IMR-90 (cell line): ENCODE data around the gene ZNF132. TPM values are rescaled to one million over a fixed set of nuclear protein-coding genes. Genes with fewer than 3 reads are reported as not detected.

Experiments used
- ATAC-seq: fragments of 200-7000 bp; cut with Tn5 transposase; 2 replicates; pipeline ENCODE4 v1.9.1; 2020; ENCODE audit warnings: low read depth, mild to moderate bottlenecking, moderate library complexity
- BruUV-seq: library from RNA; stranded (reverse); fragments of 400-500 nt; replicated peaks from 2 replicates; lab custom pipeline; 2021; lab: Mats Ljungman, UMichigan
- CTCF ChIA-PET: fragments of 300-600 bp; formaldehyde crosslinking; extraction: SDS; loops from one replicate; lab custom pipeline; 2021; ENCODE audit warnings: antibody characterized with exemption; lab: Yijun Ruan, JAX
- POLR2A ChIA-PET: fragments of 300-600 bp; sonication (Branson Sonifier 250); formaldehyde crosslinking; loops from one replicate; lab custom pipeline; 2022; ENCODE audit warnings: antibody characterized with exemption; ENCODE audit not compliant: unreplicated experiment; lab: Charles Lee
- DNase-seq: peaks from one replicate; pipeline ENCODE4 v3.0.0; 2013
- H2AFZ ChIP-seq: replicated peaks from 2 replicates; pipeline ENCODE3; 2013; ENCODE audit warnings: low read length, mild to moderate bottlenecking; ENCODE audit not compliant: poor library complexity
- H2AK5ac ChIP-seq: 2 replicates; pipeline ENCODE4 v1.6.1; 2013; ENCODE audit warnings: low read depth, low read length, inconsistent platforms
- H2AK9ac ChIP-seq: replicated peaks from 2 replicates; pipeline ENCODE3; 2013; ENCODE audit warnings: mild to moderate bottlenecking, low read depth, low read length, moderate library complexity; ENCODE audit not compliant: poor library complexity
- H2BK120ac ChIP-seq: 2 replicates; pipeline ENCODE4 v1.6.1; 2013; ENCODE audit warnings: low read depth, low read length, inconsistent platforms
- H2BK15ac ChIP-seq: 3 replicates; pipeline ENCODE4 v1.6.1; 2013; ENCODE audit warnings: low read depth, low read length, inconsistent platforms
- H2BK20ac ChIP-seq: 2 replicates; pipeline ENCODE4 v1.6.1; 2013; ENCODE audit warnings: low read depth, mild to moderate bottlenecking, inconsistent platforms, low read length, moderate library complexity
- H2BK5ac ChIP-seq: 2 replicates; pipeline ENCODE4 v1.6.1; 2013; ENCODE audit warnings: mild to moderate bottlenecking, low read depth, low read length, inconsistent platforms; ENCODE audit not compliant: poor library complexity, severe bottlenecking
- H3K14ac ChIP-seq: replicated peaks from 2 replicates; pipeline ENCODE4 v1.6.1; 2013; ENCODE audit warnings: low read depth, low read length, inconsistent platforms
- H3K18ac ChIP-seq: 2 replicates; pipeline ENCODE4 v1.6.1; 2013; ENCODE audit warnings: low read depth, low read length, control low read depth
- H3K23ac ChIP-seq: 2 replicates; pipeline ENCODE4 v1.6.1; 2013; ENCODE audit warnings: low read depth, low read length, inconsistent platforms
- H3K27ac ChIP-seq: 2 replicates; pipeline ENCODE4 v1.5.1; 2013; ENCODE audit warnings: mild to moderate bottlenecking, control low read depth, low read length; ENCODE audit not compliant: insufficient read depth
- H3K27me3 ChIP-seq: 2 replicates; pipeline ENCODE4 v1.6.1; 2013; ENCODE audit warnings: low read length; ENCODE audit not compliant: control insufficient read depth, insufficient read depth
- H3K36me3 ChIP-seq: 2 replicates; pipeline ENCODE4 v1.6.1; 2013; ENCODE audit warnings: low read length, mixed read lengths; ENCODE audit not compliant: control insufficient read depth, insufficient read depth
- H3K4ac ChIP-seq: 2 replicates; pipeline ENCODE4 v1.6.1; 2013; ENCODE audit warnings: low read depth, low read length, inconsistent platforms
- H3K4me1 ChIP-seq: 2 replicates; pipeline ENCODE4 v1.6.1; 2013; ENCODE audit warnings: low read length, mixed read lengths; ENCODE audit not compliant: control insufficient read depth, insufficient read depth
- H3K4me2 ChIP-seq: 2 replicates; pipeline ENCODE4 v1.6.1; 2013; ENCODE audit warnings: low read depth, mild to moderate bottlenecking, control low read depth, low read length, moderate library complexity
- H3K4me3 ChIP-seq: 2 replicates; pipeline ENCODE4 v1.5.1; 2013; ENCODE audit warnings: low read depth, mild to moderate bottlenecking, control low read depth, low read length, moderate library complexity; ENCODE audit not compliant: insufficient read depth
- H3K56ac ChIP-seq: 2 replicates; pipeline ENCODE4 v1.6.1; 2013; ENCODE audit warnings: low read length, inconsistent platforms; ENCODE audit not compliant: insufficient read depth; ENCODE audit errors: extremely low read depth
- H3K79me1 ChIP-seq, 2 experiments: 2 replicates each; pipeline ENCODE4 v1.6.1; 2013; ENCODE audit warnings: low read length in 2 of 2, inconsistent platforms in 1 of 2, low read depth in 1 of 2
- H3K9ac ChIP-seq: 2 replicates; pipeline ENCODE4 v1.6.1; 2013; ENCODE audit warnings: low read depth, low read length, control low read depth
- H3K9me1 ChIP-seq: 2 replicates; pipeline ENCODE4 v1.6.1; 2013; ENCODE audit warnings: low read length, inconsistent platforms; ENCODE audit not compliant: insufficient read depth
- H3K9me3 ChIP-seq: 2 replicates; pipeline ENCODE4 v1.6.1; 2013; ENCODE audit warnings: low read length; ENCODE audit not compliant: control insufficient read depth, insufficient read depth
- H4K20me1 ChIP-seq: 2 replicates; pipeline ENCODE4 v1.6.1; 2013; ENCODE audit warnings: low read length, inconsistent platforms; ENCODE audit not compliant: insufficient read depth
- H4K5ac ChIP-seq: 2 replicates; pipeline ENCODE4 v1.6.1; 2013; ENCODE audit warnings: mild to moderate bottlenecking, low read depth, low read length, control low read depth
- H4K8ac ChIP-seq, 2 experiments: 2 replicates each; pipeline ENCODE4 v1.6.1; 2013; ENCODE audit warnings: low read depth in 2 of 2, low read length in 2 of 2, control low read depth in 1 of 2, inconsistent platforms in 1 of 2
- H4K91ac ChIP-seq: 2 replicates; pipeline ENCODE4 v1.6.1; 2013; ENCODE audit warnings: low read depth, low read length, inconsistent platforms; ENCODE audit not compliant: insufficient read depth
- BHLHE40 ChIP-seq: fragments of 150-350 bp; IDR thresholded peaks from 2 replicates; pipeline ENCODE4 v1.6.1; 2016; ENCODE audit warnings: mild to moderate bottlenecking, low read depth, low read length
- CEBPB ChIP-seq: IDR thresholded peaks from 2 replicates; pipeline ENCODE4 v1.6.1; 2012; ENCODE audit warnings: low read depth, low read length, improper control_type of control experiment
- CHD1 ChIP-seq: IDR thresholded peaks from 2 replicates; pipeline ENCODE4 v1.6.1; 2012; ENCODE audit warnings: low read depth, low read length, improper control_type of control experiment
- FOS ChIP-seq: fragments of 150-350 bp; IDR thresholded peaks from 2 replicates; pipeline ENCODE4 v1.6.1; 2016; ENCODE audit warnings: low read depth, low read length
- MAFK ChIP-seq: IDR thresholded peaks from 2 replicates; pipeline ENCODE4 v1.6.1; 2012; ENCODE audit warnings: low read depth, low read length, improper control_type of control experiment
- MAZ ChIP-seq: IDR thresholded peaks from 2 replicates; pipeline ENCODE4 v1.6.1; 2012; ENCODE audit warnings: low read depth, mild to moderate bottlenecking, low read length, improper control_type of control experiment, moderate library complexity, borderline replicate concordance
- MXI1 ChIP-seq: IDR thresholded peaks from 2 replicates; pipeline ENCODE4 v1.6.1; 2012; ENCODE audit warnings: low read depth, mild to moderate bottlenecking, low read length, moderate library complexity, borderline replicate concordance
- NFE2L2 ChIP-seq: fragments of 150-350 bp; IDR thresholded peaks from 2 replicates; pipeline ENCODE4 v1.6.1; 2016; ENCODE audit warnings: low read depth, mild to moderate bottlenecking, low read length
- POLR2A ChIP-seq: IDR thresholded peaks from 2 replicates; pipeline ENCODE4 v1.6.1; 2012; ENCODE audit warnings: mild to moderate bottlenecking, low read depth, low read length
- RAD21 ChIP-seq: IDR thresholded peaks from 2 replicates; pipeline ENCODE4 v1.6.1; 2012; ENCODE audit warnings: low read length, improper control_type of control experiment
- RCOR1 ChIP-seq: IDR thresholded peaks from 2 replicates; pipeline ENCODE4 v1.6.1; 2012; ENCODE audit warnings: mild to moderate bottlenecking, low read length, improper control_type of control experiment; ENCODE audit not compliant: insufficient replicate concordance
- RFX5 ChIP-seq: IDR thresholded peaks from 2 replicates; pipeline ENCODE4 v1.8.0; 2012; ENCODE audit warnings: low read depth, mild to moderate bottlenecking, low read length, moderate library complexity
- SMC3 ChIP-seq: fragments of 150-350 bp; IDR thresholded peaks from 2 replicates; pipeline ENCODE4 v1.6.1; 2016; ENCODE audit warnings: low read depth, mild to moderate bottlenecking, antibody characterized with exemption, low read length, moderate library complexity
- WGBS, 2 experiments: methylation state at CpG; one replicate each; pipeline versions ENCODE4 v1.1.5 to v1.1.7; 2013; ENCODE audit warnings: missing lambda C conversion rate in 2 of 2; ENCODE audit not compliant: insufficient read length in 1 of 2; ENCODE audit errors: extremely low coverage in 2 of 2; 5-methylcytosine and 5-hydroxymethylcytosine counted together
- dilution Hi-C: fragments of 300-500 bp; cut with HindIII; formaldehyde crosslinking; loops from one replicate; pipeline ENCODE4 v1.14.3; 2018; ENCODE audit warnings: low sequenced_read_pairs; ENCODE audit not compliant: unreplicated experiment
- in situ Hi-C: fragments of 300-500 bp; cut with MboI; formaldehyde crosslinking; loops from 3 replicates; pipeline ENCODE4 v1.14.3; 2019; ENCODE audit warnings: low sequenced_read_pairs, inconsistent platforms, mixed read lengths
- intact Hi-C: fragments of 100-400 bp; cut with micrococcal nuclease; formaldehyde crosslinking; loops from 2 replicates; pipeline ENCODE4 v1.10.0; 2022
- polyA plus RNA-seq, 3 experiments: library from polyadenylated mRNA; depleted of rRNA; stranded (reverse); fragments of >200 nt; gene quantifications; 2 replicates each; pipeline ENCODE4 v1.2.3, GENCODE V29; 2012; ENCODE audit warnings: low replicate concordance in 1 of 3
- total RNA-seq: library from RNA; depleted of rRNA; stranded (reverse); fragments of >200 nt; gene quantifications from 2 replicates; pipeline ENCODE4 v1.2.3, GENCODE V29; 2012
- TF ChIP-seq, protein P1 (sequence below): fragments of 150-350 bp; IDR thresholded peaks from 2 replicates; pipeline ENCODE4 v1.6.1; 2017; ENCODE audit warnings: mild to moderate bottlenecking, antibody characterized with exemption, low read length, low read depth
- TF ChIP-seq, protein P2 (sequence below): conservative IDR thresholded peaks from 2 replicates; pipeline ENCODE4 v1.5.1; 2012; ENCODE audit warnings: mild to moderate bottlenecking, low read depth, low read length, improper control_type of control experiment
- TF ChIP-seq, protein P3 (sequence below): fragments of 150-350 bp; IDR thresholded peaks from 2 replicates; pipeline ENCODE4 v1.6.1; 2016; ENCODE audit warnings: low read depth, mild to moderate bottlenecking, low read length, moderate library complexity, borderline replicate concordance

ZNF132 gene
- total and polyA plus RNA-seq, 2 of the 4 experiments (the other 2 are of a cell fraction): 2.4 to 13.6 TPM

DNA sequence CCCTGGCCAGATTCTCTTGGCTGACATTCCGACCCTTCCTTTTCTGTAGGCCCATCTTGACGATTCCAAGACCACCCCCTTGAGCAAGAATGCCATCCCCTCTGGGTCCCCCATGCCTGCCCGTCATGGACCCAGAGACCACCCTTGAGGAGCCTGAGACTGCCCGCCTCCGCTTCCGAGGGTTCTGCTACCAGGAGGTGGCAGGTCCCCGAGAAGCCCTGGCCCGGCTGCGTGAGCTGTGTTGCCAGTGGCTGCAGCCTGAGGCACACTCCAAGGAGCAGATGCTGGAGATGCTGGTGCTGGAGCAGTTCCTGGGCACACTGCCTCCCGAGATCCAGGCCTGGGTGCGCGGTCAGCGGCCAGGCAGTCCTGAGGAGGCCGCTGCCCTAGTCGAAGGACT lies 37.2 kb upstream of the ZNF132 start:
- WGBS, 2 experiments: 75% methylated on average over 5 of the region's 15 CpGs; no CpG with 5 or more reads in 1 of the 2 experiments
- Histone ChIP-seq H4K5ac (peak overlapping the region; percentile 85; the same call in 1 of the 2 replicates), H2AFZ (peak overlapping the region; percentile 99), H2BK120ac (no peak overlapping the region), H3K9me1 (peaks cover 35% of the 10 kb centered on the region), H3K27me3 (no peaks in the 10 kb centered on the region), H2BK20ac (no peak overlapping the region), H3K79me1 (peaks cover 6 to 42% of the 10 kb centered on the region in 2 experiments; a peak in 3 of 4 replicates), H3K14ac (peak overlapping the region; percentile 60; the same call in 1 of the 2 replicates), H4K8ac (peak overlapping the region; percentile 95 to 97), H2BK15ac (0 out of 3 replicates have a peak overlapping the region, but pooled peaks have one; percentile 67), H3K23ac (peak overlapping the region; percentile 85), H3K56ac (peak overlapping the region; percentile 41; the same call in 1 of the 2 replicates), H3K4ac (peak overlapping the region; percentile 90), H3K27ac (peak overlapping the region; percentile 88), H3K36me3 (peaks cover 22% of the 10 kb centered on the region), H3K9ac (peak overlapping the region; percentile 87; the same call in 1 of the 2 replicates), H4K91ac (peak overlapping the region; percentile 91), H3K4me3 (no peak overlapping the region), H2AK5ac (peak overlapping the region; percentile 80), H3K4me2 (no peak overlapping the region; the same call in 1 of the 2 replicates), H4K20me1 (peaks cover 17% of the 10 kb centered on the region; the same call in 1 of the 2 replicates), H3K4me1 (peaks cover 19% of the 10 kb centered on the region), H3K9me3 (no peaks in the 10 kb centered on the region), H2AK9ac (peak overlapping the region; percentile 92), H3K18ac (no peak overlapping the region), H2BK5ac (no peak overlapping the region)
- in situ Hi-C loops (no loop called here), dilution Hi-C loops (no loop called here), intact Hi-C loops (no loop called here)
- DNase-seq: no peak
- ChIA-PET POLR2A (no interaction called here), CTCF (no interaction called here)
- TF ChIP-seq, protein P1, sequence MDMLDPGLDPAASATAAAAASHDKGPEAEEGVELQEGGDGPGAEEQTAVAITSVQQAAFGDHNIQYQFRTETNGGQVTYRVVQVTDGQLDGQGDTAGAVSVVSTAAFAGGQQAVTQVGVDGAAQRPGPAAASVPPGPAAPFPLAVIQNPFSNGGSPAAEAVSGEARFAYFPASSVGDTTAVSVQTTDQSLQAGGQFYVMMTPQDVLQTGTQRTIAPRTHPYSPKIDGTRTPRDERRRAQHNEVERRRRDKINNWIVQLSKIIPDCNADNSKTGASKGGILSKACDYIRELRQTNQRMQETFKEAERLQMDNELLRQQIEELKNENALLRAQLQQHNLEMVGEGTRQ: no peak
- TF ChIP-seq MAFK (no peak), RAD21 (no peak), BHLHE40 (no peak), SMC3 (no peak), NFE2L2 (no peak), MXI1 (no peak), POLR2A (no peak), MAZ (no peak), RCOR1 (no peak), FOS (no peak), CHD1 (no peak), RFX5 (no peak), CEBPB (no peak)
- TF ChIP-seq, protein P2, sequence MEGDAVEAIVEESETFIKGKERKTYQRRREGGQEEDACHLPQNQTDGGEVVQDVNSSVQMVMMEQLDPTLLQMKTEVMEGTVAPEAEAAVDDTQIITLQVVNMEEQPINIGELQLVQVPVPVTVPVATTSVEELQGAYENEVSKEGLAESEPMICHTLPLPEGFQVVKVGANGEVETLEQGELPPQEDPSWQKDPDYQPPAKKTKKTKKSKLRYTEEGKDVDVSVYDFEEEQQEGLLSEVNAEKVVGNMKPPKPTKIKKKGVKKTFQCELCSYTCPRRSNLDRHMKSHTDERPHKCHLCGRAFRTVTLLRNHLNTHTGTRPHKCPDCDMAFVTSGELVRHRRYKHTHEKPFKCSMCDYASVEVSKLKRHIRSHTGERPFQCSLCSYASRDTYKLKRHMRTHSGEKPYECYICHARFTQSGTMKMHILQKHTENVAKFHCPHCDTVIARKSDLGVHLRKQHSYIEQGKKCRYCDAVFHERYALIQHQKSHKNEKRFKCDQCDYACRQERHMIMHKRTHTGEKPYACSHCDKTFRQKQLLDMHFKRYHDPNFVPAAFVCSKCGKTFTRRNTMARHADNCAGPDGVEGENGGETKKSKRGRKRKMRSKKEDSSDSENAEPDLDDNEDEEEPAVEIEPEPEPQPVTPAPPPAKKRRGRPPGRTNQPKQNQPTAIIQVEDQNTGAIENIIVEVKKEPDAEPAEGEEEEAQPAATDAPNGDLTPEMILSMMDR: no peak
- TF ChIP-seq, protein P3, sequence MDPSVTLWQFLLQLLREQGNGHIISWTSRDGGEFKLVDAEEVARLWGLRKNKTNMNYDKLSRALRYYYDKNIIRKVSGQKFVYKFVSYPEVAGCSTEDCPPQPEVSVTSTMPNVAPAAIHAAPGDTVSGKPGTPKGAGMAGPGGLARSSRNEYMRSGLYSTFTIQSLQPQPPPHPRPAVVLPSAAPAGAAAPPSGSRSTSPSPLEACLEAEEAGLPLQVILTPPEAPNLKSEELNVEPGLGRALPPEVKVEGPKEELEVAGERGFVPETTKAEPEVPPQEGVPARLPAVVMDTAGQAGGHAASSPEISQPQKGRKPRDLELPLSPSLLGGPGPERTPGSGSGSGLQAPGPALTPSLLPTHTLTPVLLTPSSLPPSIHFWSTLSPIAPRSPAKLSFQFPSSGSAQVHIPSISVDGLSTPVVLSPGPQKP: no peak
- no TSS peak for BruUV-seq
- ATAC-seq: no peak
